HCT116 (cell line): ENCODE measurements around the gene HIVEP2. TPM values are rescaled to one million over a fixed set of nuclear protein-coding genes. Genes with fewer than 3 reads are reported as not detected.

ENCODE experiments used
- ATAC-seq: fragments of 200-7000 bp; cut with Tn5 transposase; 2 replicates; pipeline ENCODE4 v1.9.1; 2020; ENCODE audit warnings: mild to moderate bottlenecking, moderate library complexity
- BruUV-seq: library from RNA; stranded (reverse); fragments of 400-500 nt; replicated peaks from 2 replicates; lab custom pipeline; 2021; lab: Mats Ljungman, UMichigan
- CTCF ChIA-PET: fragments of 300-600 bp; sonication (Branson Sonifier 250); formaldehyde crosslinking; loops from one replicate; lab custom pipeline; 2021; ENCODE audit warnings: antibody characterized with exemption; lab: Charles Lee
- POLR2A ChIA-PET: fragments of 300-600, 350-600 bp; sonication (Branson Sonifier 250); formaldehyde crosslinking; loops from one replicate; lab custom pipeline; 2021; ENCODE audit warnings: antibody characterized with exemption; lab: Charles Lee
- RAD21 ChIA-PET, 2 experiments: fragments of 300-600 bp; sonication (Branson Sonifier 250); formaldehyde crosslinking; loops; one replicate each; lab custom pipeline; 2023; ENCODE audit warnings: low total read pairs in 2 of 2; ENCODE audit not compliant: uncharacterized antibody in 2 of 2, unreplicated experiment in 2 of 2, low non-redundant PET in 1 of 2; lab: Charles Lee
- DNase-seq: peaks from one replicate; pipeline ENCODE4 v3.0.0-alpha.2; 2010; ENCODE audit warnings: low read depth, low spot score
- H2AFZ ChIP-seq: fragments of 200-600 bp; shearing (Covaris generic), sonication (generic); 2 replicates; pipeline ENCODE4 v1.6.1; 2017; ENCODE audit warnings: low read depth, mixed run types, mixed read lengths, antibody characterized with exemption, low read length; ENCODE audit not compliant: poor library complexity, severe bottlenecking
- H3K27ac ChIP-seq: 2 replicates; pipeline ENCODE4 v1.5.1; 2012; ENCODE audit warnings: low read depth, low read length
- H3K27me3 ChIP-seq: fragments of 200-600 bp; sonication (generic); 2 replicates; pipeline ENCODE4 v1.6.1; 2016; ENCODE audit warnings: mixed run types, low read length, mixed read lengths; ENCODE audit not compliant: insufficient read depth
- H3K36me3 ChIP-seq, 2 experiments: fragments of 200-500 bp in 1 of 2; fragments of 200-600 bp in 1 of 2; sonication (Bioruptor generic) in 1 of 2; sonication (generic) in 1 of 2; 2 replicates each; pipeline versions ENCODE4 v1.5.1 to v1.6.1; 2014 to 2016; ENCODE audit warnings: low read length in 2 of 2, inconsistent platforms in 1 of 2, mixed read lengths in 1 of 2, mixed run types in 1 of 2; ENCODE audit not compliant: insufficient read depth in 2 of 2, control insufficient read depth in 1 of 2
- H3K4me1 ChIP-seq, 2 experiments: fragments of 200-600 bp in 1 of 2; sonication (generic) in 1 of 2; 2 replicates each; pipeline versions ENCODE4 v1.5.1 to v1.6.1; 2012 to 2017; ENCODE audit warnings: low read length in 2 of 2, inconsistent platforms in 1 of 2, mild to moderate bottlenecking in 1 of 2, mixed read lengths in 1 of 2, mixed run types in 1 of 2, moderate library complexity in 1 of 2; ENCODE audit not compliant: insufficient read depth in 2 of 2, control insufficient read depth in 1 of 2
- H3K4me2 ChIP-seq: fragments of 200-600 bp; sonication (generic); 2 replicates; pipeline ENCODE4 v1.6.1; 2017; ENCODE audit warnings: mixed run types, low read length, mixed read lengths
- H3K4me3 ChIP-seq, 2 experiments: fragments of 200-600 bp in 1 of 2; sonication (generic) in 1 of 2; replicated peaks in 1 of 2; 2 replicates each; pipeline ENCODE4 v1.5.1; 2011 to 2016; ENCODE audit warnings: low read length in 2 of 2, control low read depth in 1 of 2, low read depth in 1 of 2, mild to moderate bottlenecking in 1 of 2, mixed read lengths in 1 of 2, mixed run types in 1 of 2
- H3K79me2 ChIP-seq: fragments of 200-600 bp; sonication (generic); 2 replicates; pipeline ENCODE4 v1.6.1; 2017; ENCODE audit warnings: mild to moderate bottlenecking, mixed run types, low read length, moderate library complexity, mixed read lengths; ENCODE audit not compliant: insufficient read depth
- H3K9ac ChIP-seq: fragments of 200-600 bp; sonication (generic); 2 replicates; pipeline ENCODE4 v1.6.1; 2016; ENCODE audit warnings: low read length, mixed read lengths
- H3K9me2 ChIP-seq: fragments of 200-600 bp; sonication (generic), shearing (Covaris generic); 2 replicates; pipeline ENCODE4 v1.6.1; 2017; ENCODE audit warnings: mixed run types, mild to moderate bottlenecking, moderate library complexity; ENCODE audit not compliant: insufficient read depth
- H3K9me3 ChIP-seq, 2 experiments: fragments of 200-500 bp in 1 of 2; fragments of 200-600 bp in 1 of 2; sonication (Bioruptor generic) in 1 of 2; sonication (generic) in 1 of 2; 2 replicates each; pipeline ENCODE4 v1.6.1; 2014 to 2017; ENCODE audit warnings: low read length in 2 of 2, mixed read lengths in 2 of 2, inconsistent platforms in 1 of 2, low read depth in 1 of 2, mild to moderate bottlenecking in 1 of 2, mixed run types in 1 of 2, moderate library complexity in 1 of 2; ENCODE audit not compliant: control insufficient read depth in 1 of 2, insufficient read depth in 1 of 2
- H4K20me1 ChIP-seq: fragments of 200-600 bp; sonication (generic), shearing (Covaris generic); 2 replicates; pipeline ENCODE4 v1.6.1; 2017; ENCODE audit warnings: mixed run types, mild to moderate bottlenecking, moderate library complexity; ENCODE audit not compliant: insufficient read depth
- CBX3 ChIP-seq: IDR thresholded peaks from 2 replicates; pipeline ENCODE4 v1.6.1; 2012; ENCODE audit warnings: low read depth
- EZH2 ChIP-seq: fragments of 200-600 bp; sonication (generic); IDR thresholded peaks from 2 replicates; pipeline ENCODE4 v1.6.1; 2017; ENCODE audit warnings: antibody characterized with exemption, mixed run types
- MAX ChIP-seq: IDR thresholded peaks from 2 replicates; pipeline ENCODE4 v1.6.1; 2012
- POLR2AphosphoS5 ChIP-seq: IDR thresholded peaks from 2 replicates; pipeline ENCODE4 v1.6.1; 2011; ENCODE audit warnings: mild to moderate bottlenecking, low read depth, low read length, moderate library complexity
- SP1 ChIP-seq: IDR thresholded peaks from 2 replicates; pipeline ENCODE4 v1.6.1; 2012; ENCODE audit warnings: low read depth
- ZFX ChIP-seq: fragments of 450-650 bp; IDR thresholded peaks from 2 replicates; pipeline ENCODE4 v1.6.1; 2017
- intact Hi-C: fragments of 100-400 bp; cut with micrococcal nuclease; formaldehyde crosslinking; loops from 2 replicates; pipeline ENCODE4 v1.10.0; 2022
- total RNA-seq: library from RNA; stranded (reverse); gene quantifications from one replicate; pipeline ENCODE4 v1.2.1, GENCODE V29; 2021; ENCODE audit not compliant: unreplicated experiment
- TF ChIP-seq, protein P1 (sequence below): IDR thresholded peaks from 2 replicates; pipeline ENCODE4 v1.6.1; 2012
- TF ChIP-seq, protein P2 (sequence below): IDR thresholded peaks from 2 replicates; pipeline ENCODE4 v1.6.1; 2011; ENCODE audit warnings: mild to moderate bottlenecking, low read length, moderate library complexity; ENCODE audit not compliant: insufficient replicate concordance; ENCODE audit errors: extremely low read depth

Gene HIVEP2
- total RNA-seq, 1 experiment from 2014 or later: 8.1 TPM

GRCh38 chr6:142786476-142786875 is 158.5 kb downstream of the HIVEP2 start:
- Histone ChIP-seq H3K27me3 (no peaks in the 10 kb centered on the region), H3K9ac (no peak overlapping the region), H3K9me3 (no peaks in the 10 kb centered on the region), H3K4me3 (no peak overlapping the region), H3K36me3 (no peaks in the 10 kb centered on the region)
- no peak for TF ChIP-seq POLR2AphosphoS5
- TF ChIP-seq, protein P1, sequence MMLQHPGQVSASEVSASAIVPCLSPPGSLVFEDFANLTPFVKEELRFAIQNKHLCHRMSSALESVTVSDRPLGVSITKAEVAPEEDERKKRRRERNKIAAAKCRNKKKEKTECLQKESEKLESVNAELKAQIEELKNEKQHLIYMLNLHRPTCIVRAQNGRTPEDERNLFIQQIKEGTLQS: no peak
- TF ChIP-seq, all 23 proteins: peak for 0
- CTCF ChIA-PET: no interaction called here
- H3K27ac ChIP-seq: no peak overlapping the region
- H3K9me2 ChIP-seq: no peaks in the 10 kb centered on the region; the same call in 1 of the 2 replicates
- no peak for ATAC-seq
- no peaks in the 10 kb centered on the region for H3K79me2 ChIP-seq
- POLR2A ChIA-PET: no interaction called here
- no peaks in the 10 kb centered on the region for H3K4me1 ChIP-seq
- intact Hi-C loops: no loop called here
- no peak overlapping the region for H3K4me2 ChIP-seq
- no peak for DNase-seq
- H2AFZ ChIP-seq: no peak overlapping the region
- BruUV-seq: no TSS peak
- no peaks in the 10 kb centered on the region for H4K20me1 ChIP-seq
- RAD21 ChIA-PET: no interaction called here

GRCh38 chr6:142784344-142784743 is 160.6 kb downstream of the HIVEP2 start:
- no TSS peak for BruUV-seq
- Histone ChIP-seq H3K27me3 (no peaks in the 10 kb centered on the region), H4K20me1 (no peaks in the 10 kb centered on the region), H3K9me2 (no peaks in the 10 kb centered on the region; the same call in 1 of the 2 replicates), H3K27ac (no peak overlapping the region), H2AFZ (no peak overlapping the region), H3K79me2 (no peaks in the 10 kb centered on the region), H3K9me3 (no peaks in the 10 kb centered on the region), H3K4me1 (no peaks in the 10 kb centered on the region), H3K4me2 (no peak overlapping the region), H3K36me3 (no peaks in the 10 kb centered on the region), H3K9ac (no peak overlapping the region), H3K4me3 (no peak overlapping the region)
- RAD21 ChIA-PET: no interaction called here
- intact Hi-C loops: no loop called here
- DNase-seq: no peak
- CTCF ChIA-PET: no interaction called here
- TF ChIP-seq MAX (no peak), ZFX (no peak), SP1 (no peak), CBX3 (no peak), EZH2 (no peak)
- TF ChIP-seq, protein P2, sequence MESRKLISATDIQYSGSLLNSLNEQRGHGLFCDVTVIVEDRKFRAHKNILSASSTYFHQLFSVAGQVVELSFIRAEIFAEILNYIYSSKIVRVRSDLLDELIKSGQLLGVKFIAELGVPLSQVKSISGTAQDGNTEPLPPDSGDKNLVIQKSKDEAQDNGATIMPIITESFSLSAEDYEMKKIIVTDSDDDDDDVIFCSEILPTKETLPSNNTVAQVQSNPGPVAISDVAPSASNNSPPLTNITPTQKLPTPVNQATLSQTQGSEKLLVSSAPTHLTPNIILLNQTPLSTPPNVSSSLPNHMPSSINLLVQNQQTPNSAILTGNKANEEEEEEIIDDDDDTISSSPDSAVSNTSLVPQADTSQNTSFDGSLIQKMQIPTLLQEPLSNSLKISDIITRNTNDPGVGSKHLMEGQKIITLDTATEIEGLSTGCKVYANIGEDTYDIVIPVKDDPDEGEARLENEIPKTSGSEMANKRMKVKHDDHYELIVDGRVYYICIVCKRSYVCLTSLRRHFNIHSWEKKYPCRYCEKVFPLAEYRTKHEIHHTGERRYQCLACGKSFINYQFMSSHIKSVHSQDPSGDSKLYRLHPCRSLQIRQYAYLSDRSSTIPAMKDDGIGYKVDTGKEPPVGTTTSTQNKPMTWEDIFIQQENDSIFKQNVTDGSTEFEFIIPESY: no peak
- TF ChIP-seq, protein P1: no peak
- no peak for ATAC-seq
- POLR2A ChIA-PET: no interaction called here
